TTC549 (cell line): ENCODE measurements around the gene KARS1.
"Not testable (repeated sequence)": the region's sequence is repeated elsewhere in the genome, so short reads cannot be mapped to it uniquely, and the experiment has no call there.

ENCODE experiments used
- FAIRE-seq: peaks from 2 replicates; lab custom pipeline; 2012; peaks lifted over from hg19 to GRCh38; lab: Jason Lieb, UNC

The KARS1 gene

DNA sequence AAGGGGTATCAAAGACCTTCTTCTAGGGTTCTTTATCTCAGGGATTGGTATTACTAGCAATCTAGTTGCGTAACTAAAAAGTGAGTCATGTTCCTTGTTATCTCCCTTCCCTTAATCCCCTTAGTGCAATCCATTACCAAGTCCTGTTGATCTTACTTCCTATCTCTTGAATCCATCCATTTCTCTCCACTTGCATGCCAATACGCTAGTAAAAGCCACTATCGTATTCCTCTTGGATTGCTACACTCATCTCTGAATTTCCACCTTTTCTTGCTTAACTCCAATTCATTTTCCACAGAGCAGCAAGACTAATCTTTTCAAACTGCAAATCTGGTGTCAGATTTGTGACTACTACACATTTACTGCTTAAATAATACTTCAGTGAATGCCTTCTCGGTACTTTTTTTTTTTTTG is 22.5 kb downstream of the KARS1 start:
- FAIRE-seq, result no peak

- peak; percentile 34 for FAIRE-seq
Observed at GRCh38 chr16:75622761-75623605, 24.5 kb downstream of the KARS1 start, which contains the start of gene ADAT1. Gene ADAT1, minus strand, starts transcription at chr16:75623281. Its CDS starts 2,482 bp downstream, at chr16:75620799.

- no peak for FAIRE-seq
Observed at GRCh38 chr16:75621170-75621477, 26.3 kb downstream of the KARS1 start.

GRCh38 chr16:75620326-75621169 is 26.9 kb downstream of the KARS1 start:
- no peak for FAIRE-seq

DNA sequence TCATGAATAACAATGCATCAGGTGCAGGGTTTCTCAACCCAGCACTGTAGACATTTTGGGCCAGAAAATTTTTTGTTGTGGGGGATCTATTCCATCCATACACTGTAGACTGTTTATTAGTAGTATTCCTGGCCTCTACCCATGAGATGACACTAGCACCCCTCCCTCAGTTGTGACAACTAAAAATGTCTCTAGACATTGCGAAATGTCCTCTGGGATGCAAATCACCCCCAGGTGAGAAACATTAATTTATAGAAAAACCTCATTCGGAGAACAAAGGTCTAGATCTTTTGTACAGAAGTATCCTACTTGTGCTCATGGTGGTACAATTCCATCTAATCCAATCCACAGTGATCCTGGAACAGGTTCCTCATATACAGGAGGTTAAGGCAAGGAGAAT is 28.7 kb downstream of the KARS1 start:
- FAIRE-seq, result no peak

DNA sequence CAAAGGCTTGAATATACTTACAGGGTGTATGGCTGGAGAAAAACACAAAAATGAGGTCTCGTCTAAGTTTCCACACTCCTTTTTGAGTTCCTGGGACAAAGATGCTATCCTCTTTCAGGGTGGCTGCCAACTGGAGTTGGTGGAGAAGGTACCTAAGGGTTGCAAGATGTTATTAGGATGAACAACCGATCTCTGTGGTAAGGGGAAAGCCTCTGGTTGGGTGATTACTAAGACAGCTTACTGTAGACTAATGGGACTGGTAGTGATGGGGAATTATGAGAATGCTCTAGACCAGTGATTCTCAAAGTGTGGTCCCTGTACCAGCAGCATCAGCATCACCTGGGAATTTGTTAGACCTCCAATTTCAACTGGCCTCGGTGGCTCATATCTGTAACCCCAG is 30.3 kb downstream of the KARS1 start:
- no peak for FAIRE-seq

- no peak for FAIRE-seq
Observed at GRCh38 chr16:75616521-75617010, 30.9 kb downstream of the KARS1 start.

DNA sequence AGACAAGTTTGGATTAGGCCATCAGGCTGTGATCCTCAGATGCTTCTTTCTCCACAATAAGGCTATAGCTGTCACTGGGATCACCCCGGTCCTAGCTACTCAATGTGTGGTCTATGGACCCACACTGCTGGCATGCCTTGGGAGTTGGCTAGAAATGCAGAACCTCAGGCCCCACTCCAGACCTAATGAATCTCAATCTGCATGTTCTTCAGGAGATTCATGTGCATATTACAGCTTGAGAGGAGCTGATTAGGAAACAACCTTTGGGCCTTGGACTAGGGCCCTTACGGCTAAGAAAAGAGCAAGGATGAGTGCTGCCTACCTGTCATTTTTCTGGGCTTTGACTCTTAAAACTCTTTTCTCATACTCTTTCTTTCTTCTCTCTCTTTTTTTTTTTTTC is 31.8 kb downstream of the KARS1 start:
- FAIRE-seq, result no peak

DNA sequence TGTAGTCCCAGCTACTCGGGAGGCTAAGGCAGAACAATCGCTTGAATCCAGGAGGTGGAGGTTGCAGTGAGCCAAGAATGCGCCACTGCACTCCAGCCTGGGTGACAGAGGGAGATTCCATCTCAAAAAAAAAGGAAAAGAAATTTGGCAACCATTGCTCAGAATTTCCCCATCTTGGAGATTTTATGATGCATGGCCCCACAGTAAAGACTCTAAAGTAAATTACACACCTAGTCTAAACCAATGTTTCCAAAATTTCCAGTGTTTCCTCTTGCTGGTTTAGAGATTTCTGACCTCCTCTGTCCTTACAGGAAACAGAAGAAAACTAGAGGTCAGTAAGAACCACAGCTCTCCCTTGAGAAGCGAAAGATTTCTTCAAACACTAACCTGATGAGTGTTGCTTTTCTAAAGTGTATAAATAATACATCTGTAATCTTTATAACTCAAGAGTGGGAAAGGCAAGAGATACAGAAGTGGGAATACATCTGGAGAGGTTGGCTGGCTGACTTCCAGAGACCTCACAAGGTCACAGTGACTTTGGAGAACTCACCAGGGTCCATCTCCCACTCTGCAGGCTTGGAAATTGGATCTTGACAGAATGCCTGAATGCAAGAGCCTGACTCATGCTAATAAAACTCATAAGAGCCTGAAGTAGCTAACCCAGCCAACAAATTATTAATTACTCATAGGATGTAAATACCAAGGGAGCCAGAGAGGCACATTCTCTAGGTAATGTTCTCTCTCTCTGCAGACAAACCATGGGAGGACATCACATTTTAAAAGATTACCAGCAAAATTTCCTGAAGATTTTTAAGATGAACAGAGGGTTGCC is 33.2 kb downstream of the KARS1 start:
- no peak for FAIRE-seq

DNA sequence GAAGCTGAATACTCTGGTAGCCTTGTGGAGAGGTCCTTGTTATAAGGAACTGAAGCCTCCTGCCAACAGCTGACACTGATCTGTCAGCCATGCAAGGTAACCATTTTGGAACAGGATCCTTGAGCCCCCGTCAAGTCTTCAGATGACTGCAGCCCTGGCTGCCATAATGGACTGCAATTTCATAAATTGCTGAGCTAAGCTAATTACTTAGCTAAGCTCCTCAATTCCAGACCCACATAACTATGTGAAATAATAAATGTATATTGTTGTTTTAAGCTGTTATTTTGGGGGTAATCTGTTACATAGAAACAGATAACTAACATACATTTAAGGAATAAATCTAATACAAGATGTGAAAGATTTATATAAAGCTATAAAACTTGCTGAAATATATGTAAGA is 41.0 kb downstream of the KARS1 start:
- no peak for FAIRE-seq

DNA sequence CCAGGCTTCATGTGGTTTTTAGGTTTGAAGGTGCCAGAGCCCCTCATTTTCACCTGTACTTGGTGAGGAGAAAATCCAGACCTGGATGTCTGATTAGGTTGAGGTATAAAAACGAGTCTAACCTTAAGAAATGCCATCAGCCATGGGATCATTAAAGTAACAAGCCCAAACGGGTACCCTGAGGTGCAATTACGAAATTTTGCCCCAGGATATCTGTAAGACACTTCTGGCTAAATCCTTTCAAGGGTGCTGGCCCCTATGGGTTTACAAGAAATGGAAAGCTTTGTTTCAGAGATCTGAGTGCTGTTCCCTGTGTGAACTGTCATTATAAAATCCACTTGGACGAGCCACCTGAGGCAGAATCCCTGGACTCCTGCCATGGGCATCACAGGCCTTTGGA is 44.2 kb downstream of the KARS1 start:
- FAIRE-seq, result no peak

DNA sequence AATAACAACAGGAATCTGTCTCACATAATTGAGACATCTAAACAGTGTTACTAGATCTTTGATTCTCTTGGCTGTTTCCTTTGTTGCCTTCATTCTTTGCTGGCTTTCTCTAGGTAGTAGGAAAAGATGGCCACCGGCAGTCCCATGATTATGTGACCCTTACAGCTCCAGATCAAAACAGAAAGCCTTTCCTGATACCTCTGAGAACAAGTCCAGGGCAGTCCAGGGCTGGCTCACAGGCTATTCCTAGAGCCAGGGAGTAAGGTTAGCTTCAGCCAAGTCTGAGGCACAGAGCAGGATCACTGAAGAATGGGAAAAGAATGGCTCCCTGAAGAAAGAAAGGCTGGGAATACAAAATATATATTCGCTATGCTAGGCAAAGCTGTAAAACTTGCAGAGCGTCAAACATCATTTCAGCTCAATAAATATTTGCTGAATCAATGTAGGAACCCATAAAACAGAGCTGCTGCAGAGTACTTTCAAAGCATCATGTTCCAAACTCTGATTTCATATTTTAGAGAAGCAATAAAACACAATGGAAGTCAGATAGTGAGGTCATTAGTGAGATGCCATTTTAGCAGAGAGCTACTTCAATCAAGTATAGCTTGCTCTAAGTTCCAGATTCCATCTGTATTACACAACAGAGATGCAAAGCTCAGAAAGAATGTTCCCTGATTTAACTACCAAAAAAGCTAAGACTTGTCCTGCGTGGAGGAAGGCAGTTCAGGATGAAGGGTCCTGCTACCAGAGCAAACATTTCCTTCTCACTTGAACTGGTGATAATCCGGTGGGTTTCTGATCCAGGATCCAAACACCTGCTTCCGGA is 47.8 kb downstream of the KARS1 start:
- FAIRE-seq, result no peak

GRCh38 chr16:75593825-75594820 is 53.3 kb downstream of the KARS1 start:
- no peak for FAIRE-seq

DNA sequence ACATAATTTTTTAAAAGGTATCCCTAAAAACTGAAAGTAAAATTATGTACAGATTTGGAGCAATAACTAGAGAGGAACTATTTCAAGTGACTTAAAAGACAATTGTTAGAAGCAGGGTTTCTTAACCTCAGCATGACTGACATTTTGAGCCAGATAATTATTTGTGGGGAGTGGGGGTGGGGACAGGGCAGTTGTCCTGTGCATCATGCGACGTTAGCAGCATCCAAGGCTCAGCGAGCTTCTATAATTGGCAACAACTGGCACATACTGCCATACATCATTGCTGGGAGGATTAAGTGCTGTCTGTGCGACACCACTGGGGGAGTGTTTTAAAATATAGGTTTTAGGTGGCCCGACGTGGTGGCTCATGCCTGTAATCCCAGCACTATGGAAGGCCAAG is 54.2 kb downstream of the KARS1 start:
- FAIRE-seq, result no peak

DNA sequence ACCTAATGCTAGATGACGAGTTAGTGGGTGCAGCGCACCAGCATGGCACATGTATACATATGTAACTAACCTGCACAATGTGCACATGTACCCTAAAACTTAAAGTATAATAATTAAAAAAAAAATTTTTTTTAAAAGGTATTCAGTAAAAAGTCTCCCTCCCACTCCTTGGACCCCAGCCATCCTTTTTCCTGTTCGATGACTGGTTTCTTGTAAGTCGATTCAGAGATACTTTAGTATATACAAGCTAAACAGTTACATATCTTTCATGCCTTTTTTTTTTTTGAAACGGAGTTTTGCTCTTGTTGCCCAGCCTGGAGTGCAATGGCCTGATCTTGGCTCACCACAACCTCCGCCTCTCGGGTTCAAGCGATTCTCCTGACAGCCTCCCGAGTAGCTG is 55.5 kb downstream of the KARS1 start:
- not testable (repeated sequence) for FAIRE-seq

DNA sequence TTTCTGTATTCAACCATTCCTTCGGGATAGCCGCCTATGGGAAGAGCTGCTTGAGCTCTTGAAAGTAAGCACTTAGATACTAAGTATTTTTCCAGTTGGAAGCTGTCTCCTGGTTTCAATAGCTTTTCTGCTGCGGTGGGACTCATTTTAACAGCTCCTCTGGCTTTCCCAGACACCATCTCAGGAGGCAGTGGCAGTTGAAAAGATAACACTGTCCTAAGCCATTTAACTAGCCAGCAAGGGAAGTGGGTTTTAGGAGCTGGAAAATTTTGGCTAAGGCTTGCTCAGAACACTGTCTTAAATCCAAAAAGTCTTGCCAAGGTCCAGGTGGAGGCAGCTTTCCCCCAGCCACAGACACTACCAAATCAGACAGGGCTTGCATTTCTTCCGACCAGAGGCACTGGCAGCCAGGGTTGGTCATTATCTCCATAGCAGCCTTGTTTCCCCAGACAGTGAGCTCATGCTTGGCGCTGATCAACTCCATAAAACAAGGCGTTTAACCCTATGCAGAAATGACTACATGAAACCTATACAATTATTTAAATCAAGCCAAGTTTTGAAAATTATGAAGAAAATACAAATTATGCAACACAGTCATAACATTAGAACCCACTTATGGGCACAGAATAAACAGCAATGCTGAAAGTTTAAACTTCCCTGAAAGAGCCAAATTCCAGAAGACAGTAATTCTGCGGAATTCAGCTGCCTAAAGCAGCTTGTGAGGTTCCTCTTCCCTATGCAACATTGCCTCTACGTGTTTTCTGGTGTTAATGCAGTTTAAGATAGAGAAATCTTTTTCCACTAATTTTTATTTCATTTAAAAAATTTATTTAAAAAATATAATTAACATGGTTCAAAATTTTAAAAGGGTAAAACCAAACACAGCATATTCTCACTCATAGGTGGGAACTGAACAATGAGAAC is 56.3 kb downstream of the KARS1 start:
- FAIRE-seq, result no peak

DNA sequence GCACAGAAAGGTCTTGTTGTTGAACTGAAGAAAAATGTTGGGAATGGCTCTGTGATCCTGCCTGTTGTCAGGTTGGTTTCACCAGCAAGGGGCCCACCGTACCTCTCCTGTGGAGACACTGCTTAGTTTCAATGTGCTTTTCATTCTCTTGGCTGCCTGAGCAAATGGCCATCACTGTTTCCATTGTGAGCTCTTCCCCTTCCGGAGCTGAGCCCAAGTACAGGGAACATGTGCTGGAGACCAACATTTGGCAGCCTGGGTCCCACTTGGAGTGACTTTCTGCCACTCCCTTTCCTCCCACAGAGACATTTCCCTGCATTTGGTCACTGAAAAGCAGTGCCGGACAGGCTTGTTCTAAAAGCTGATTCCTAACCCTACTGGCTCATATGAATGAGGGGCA is 58.2 kb downstream of the KARS1 start:
- FAIRE-seq, result no peak

- FAIRE-seq, result no peak
Observed at GRCh38 chr16:75588716-75589115, 58.7 kb downstream of the KARS1 start.

DNA sequence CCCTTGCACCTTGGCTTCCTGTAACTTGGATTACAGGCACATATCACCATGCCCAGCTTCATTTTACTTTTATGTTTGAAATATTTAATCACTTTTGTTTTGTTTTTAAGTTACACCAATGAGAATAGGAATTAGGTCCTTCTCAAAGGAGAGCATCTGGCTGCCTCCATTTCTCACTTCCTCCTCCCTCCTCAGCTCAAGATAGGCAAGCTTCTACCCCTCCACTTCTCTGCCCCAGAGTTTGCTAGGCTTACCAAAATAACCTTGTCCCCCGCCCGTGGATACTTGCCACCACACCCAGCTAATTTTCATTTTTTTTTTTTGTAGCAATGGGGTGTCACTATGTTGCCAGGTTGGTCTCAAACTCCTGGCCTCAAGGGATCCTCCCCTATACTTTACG is 63.4 kb downstream of the KARS1 start:
- no peak for FAIRE-seq
